GM19035 (cell line): ENCODE data around the gene ARHGEF33.

Source experiments
- ATAC-seq: cut with Tn5 transposase; IDR thresholded peaks from one replicate; pipeline ENCODE4 v1.9.1; 2021; ENCODE audit not compliant: unreplicated experiment

ARHGEF33 gene

DNA sequence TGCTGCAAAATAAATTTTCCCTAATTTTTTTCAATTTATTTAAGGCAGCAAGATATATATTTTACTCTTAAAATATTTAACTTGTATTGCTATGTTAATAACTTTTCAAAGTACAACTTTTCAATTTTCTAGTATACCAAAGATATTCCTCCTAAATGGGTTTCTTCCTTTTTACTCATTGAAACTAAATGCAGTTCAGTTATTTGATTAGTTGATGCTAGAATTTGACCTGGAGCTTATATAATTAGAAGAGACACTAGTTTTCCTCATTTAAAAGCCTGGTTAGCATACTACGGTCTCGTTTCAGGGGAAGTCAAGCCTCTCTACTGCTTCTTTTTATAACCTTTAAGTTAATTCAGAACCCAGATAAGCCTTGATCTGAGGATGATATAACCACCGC is at the start of gene ARHGEF33:
ARHGEF33 (plus strand) TSS at position 301 of the 400 bp plus-strand sequence. CDS start 29,573 bp downstream, outside the sequence.
- ATAC-seq: no peak

DNA sequence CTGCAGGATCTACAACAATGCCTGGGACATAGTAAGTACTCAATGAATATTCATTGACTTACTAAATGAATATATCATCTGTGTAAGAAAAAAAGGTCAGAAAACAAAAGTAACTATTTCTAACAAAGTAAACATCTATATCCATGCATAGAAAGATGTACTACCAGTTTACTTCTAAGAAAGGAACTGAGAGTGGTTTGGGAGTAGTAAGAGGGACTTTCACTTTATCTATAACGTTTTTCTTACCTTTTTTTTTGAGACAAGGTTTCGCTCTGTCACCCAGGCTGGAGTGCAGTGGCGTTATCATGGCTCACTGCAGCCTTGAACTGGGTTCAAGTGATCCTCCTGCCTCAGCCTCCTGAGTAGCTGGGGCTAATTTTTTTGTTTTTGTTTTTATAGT is 39.6 kb upstream of the ARHGEF33 start:
- no peak for ATAC-seq

DNA sequence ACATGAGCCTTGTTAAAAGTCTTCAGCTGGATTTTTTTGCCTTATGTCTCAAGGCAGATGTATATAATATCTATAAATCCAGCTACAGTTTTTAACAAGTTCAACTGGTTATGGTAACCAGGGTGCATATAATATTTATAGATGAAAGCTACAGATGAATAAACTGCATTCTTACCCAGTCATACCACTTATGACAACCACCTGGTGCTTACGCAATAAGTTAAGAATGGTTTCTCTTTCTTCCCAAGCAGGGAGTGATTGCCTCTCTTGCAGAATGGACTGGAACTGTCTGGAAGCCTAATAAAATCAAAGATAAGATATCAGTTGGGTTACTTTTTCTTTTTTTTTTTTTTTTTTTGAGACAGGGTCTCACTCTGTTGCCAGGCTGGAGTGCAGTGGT is 33.5 kb upstream of the ARHGEF33 start:
- ATAC-seq: no peak

DNA sequence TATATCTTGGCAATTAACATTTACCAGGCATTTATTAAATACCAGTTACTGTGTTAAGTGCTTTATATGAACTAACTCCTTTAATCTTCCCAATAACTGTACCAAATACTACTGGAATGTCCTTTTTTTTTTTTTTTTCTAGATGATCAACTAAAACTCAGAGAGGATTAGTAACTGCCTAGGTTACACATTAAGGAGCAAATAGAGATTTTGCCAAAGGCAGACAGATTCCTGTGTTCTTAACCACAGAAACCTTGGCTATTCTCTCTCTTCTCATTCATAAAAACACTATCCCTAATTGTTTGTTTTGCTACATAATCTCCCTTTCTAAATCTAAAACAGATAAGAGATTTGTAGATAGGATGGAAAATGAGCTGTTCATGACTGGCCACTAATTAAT is 27.2 kb upstream of the ARHGEF33 start:
- ATAC-seq: no peak

DNA sequence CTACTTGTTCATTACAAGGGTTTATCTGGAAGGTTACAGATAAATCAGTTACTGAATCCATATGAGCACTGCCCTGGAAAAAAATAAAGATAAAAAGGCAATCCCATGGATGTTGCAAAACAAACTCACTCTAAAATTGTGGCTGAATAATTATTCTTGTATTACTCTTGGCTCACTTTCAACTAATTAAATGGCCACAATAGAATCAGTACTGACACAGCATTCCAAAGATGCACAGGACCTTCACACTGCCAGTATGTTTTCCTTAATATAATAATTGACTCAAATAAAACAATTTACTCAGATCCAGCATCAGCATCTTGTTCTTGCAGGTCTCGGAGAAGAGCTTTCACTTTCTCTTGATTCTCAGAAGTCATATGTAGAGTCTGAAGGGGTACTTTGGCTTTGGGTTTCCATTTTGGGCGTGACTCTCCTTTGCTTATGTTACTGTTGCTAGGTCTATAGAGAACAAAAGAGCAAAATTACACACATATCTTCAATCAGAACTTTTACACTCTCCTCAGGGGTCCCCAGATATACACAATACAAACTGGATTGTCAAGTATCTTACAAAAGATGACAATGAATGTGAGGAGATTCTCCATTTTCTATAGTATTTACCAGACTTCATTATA is 26.5 kb upstream of the ARHGEF33 start:
- ATAC-seq: no peak

DNA sequence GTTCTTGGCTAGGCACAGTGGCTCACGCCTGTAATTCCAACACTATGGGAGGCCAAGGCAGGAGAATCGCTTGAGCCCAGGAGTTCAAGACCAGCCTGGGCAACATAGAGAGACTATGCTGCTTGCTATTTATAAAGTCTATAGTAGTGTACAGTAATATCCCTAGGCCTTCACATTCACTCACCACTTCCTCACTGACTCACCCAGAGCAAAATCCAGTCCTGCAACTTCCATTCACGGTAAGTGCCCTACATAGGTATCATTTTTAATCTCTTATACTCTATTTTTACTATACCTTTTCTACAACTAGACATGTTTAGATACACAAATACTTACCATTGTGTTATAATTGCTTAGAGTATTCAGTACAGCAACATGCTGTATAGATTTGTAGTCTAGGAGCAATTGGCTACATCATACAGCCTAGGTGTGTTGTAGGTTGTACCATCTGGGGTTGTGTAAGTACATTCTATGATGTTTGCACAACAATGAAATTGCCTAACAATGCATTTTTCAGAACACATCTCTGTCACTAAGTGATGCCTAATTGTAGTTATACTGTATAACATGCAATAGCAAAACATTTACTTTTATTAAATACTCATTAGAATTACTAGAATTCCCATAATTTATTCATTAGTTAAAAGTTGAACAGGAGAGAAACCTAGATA is 22.8 kb upstream of the ARHGEF33 start:
- ATAC-seq: no peak

DNA sequence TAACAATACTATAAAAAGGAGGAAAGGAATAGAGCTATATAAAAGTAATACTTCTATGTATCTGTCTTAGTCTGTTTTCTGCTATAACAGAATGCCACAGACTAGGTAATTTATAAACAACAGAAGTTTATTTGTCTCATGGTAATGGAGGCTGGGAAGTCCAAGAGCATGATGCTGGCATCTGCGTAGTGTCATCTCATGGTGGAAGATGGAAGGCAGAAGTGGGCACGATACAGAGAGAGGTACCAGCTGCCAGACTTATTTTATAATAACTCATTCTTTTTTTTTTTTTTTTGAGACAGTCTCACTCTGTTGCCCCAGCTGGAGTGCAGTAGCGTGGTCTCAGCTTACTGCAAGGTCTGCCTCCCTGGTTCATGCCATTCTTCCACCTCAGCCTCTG is 18.2 kb upstream of the ARHGEF33 start:
- no peak for ATAC-seq

DNA sequence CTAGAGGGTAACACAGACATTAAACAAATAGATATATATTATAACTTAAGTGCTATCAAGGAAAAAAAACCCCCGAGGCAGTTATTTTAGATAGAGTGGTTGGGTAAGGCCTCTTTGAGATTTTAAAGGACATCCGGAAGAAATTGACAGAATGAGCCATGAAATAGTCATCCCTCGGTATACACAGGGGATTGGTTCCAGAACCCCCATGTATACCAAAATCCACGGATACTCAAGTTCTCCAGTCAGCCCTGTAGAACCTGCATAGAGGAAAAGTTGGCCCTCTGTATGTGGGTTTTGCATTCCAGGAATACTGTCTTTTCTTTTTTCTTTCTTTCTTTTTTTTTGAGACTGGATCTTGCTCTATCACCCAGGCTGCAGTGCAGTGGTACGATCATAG is 15.9 kb upstream of the ARHGEF33 start:
- no peak for ATAC-seq

DNA sequence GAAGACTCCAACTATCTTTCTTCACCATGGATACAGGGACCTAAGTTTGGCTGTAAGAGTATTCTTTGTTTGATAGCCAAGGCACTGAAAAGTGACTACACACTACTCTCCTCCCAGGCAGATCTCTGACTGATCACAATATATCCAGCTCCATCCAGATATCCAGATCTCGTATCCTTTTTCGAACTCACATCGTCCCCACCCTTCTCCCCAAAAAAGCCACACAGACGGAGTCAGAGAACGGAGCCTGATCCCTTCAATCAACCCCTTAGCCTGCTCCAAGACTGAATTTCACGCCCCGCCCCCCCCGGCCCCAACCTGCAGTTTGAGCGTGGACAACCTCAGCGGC is 14.5 kb upstream of the ARHGEF33 start:
- peak; percentile 3 for ATAC-seq

DNA sequence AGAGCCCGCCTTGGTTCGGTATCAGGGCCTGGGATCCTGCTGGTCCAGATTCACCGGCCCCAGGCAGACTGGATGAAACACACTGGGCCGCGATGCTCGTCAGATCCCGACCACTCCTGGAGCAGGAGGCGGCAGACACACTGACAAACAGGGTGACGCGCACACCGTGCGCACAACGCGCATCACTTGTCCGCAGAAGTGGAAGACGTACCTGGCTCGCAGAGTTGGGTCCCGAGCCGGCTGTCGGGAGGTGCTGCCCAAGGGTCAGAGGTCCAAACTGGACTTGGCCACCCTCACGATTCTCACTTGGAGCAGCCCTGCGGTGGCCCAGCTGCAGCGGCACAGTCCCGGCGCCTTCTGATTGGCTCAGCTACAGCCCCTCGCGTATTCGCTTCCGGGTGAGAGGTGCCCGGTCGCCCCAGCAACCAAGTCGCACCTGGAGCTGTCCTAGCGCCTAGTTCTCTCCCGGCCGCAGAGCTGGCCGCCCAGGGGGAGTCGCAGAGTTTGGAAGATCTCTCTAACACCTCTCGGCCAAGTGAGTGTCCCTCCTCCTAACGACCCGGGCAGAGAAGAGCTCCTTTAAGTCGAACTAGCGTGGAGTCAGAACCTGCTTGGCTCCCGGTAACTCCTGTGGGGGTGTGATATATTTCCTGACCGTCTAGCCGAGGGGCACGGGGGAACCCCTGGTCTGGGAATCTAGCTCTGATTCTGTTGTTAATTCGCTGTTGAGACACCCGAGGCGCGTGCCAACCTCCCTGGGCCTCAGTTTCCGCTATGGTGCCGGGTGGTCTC is 13.9 kb upstream of the ARHGEF33 start, which contains the start of the genes DHX57 and MORN2:
DHX57 (minus strand) TSS at position 359 of the 792 bp plus-strand sequence. CDS start 7,529 bp downstream, outside the sequence.
MORN2 (plus strand) TSS at position 401 of the 792 bp plus-strand sequence.
- peak; percentile 100 for ATAC-seq

DNA sequence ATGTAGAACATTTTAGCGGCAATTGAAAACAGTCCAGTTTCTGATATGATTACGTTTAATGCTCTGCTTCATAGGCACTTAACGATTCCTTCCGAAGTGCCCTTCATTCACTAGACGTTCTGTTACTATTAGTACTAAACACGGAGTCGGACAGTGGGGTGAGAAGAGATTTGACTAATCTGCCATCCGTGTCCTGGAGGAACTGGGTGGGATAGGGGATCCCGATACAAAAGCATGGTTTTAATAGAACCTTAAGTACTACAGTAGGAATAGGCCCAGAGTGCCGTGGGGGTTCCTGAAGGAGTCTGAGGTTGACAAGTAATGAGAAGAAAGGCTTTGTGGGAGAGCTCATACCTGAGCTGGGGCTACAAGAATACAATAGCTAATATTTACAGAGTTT is 13.3 kb upstream of the ARHGEF33 start:
- no peak for ATAC-seq

DNA sequence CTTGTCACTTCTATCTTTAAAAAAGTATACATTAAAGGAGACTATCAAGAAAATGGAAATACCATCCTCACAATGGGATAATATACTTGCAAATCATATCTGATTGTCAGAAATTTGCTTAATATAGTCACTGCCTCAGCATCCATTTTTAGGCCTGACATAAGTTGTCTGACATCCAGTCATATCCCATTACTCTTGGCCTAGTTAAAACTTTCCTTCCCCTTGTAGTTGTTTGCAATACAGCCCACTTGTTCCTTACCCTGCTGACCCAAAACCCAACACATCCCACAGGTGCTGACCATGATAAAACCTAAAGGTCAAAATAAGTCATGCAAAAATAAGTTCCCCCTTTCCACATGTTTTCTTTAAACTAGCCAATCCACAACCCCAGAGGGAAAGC is 3.6 kb upstream of the ARHGEF33 start:
- ATAC-seq: no peak

DNA sequence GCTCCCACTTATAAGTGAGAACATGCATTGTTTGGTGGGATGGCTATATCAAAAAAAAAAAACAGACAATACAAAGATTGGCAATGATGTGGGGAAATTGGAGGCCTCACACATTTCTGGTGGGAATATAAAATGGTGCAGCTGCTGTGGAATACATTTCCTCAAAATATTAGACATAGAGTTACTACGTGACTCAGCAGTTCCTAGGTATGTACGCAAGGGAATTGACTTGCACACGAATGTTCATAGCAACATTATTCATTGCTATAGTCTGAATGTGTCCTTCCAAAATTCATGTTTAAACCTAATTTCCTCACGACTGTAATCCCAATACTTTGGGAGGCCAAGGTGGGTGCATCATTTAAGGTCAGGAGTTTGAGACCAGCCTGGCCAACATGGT is 2.3 kb upstream of the ARHGEF33 start:
- no peak for ATAC-seq

DNA sequence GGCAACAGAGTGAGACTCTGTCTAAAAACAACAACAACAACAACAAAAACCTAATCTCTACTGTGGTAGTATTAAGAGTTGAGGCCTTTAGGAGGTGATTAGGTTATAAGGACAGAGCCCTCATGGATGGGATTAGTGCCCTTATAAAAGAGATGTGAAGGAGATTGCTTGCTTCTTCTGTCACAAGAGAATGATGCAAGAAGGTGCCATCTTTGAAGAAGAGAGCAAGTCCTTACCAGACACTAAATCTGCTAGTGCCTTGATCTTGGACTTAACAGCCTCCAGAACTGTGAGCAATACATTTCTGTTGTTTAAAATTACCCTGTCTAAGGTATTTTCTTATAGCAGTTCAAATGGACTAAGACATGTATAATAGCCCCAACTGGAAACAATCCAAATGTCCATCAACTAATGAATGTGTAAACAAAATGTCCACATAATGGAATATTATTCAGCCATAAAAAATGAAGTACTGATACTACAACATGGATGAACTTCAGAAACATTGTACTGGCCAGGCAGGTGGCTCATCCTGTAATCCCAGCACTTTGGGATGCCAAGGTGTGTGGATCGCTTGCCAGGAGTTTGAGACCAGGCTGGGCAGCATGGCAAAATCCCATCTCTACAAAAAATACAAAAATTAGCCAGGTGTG is 1.6 kb upstream of the ARHGEF33 start:
- no peak for ATAC-seq

DNA sequence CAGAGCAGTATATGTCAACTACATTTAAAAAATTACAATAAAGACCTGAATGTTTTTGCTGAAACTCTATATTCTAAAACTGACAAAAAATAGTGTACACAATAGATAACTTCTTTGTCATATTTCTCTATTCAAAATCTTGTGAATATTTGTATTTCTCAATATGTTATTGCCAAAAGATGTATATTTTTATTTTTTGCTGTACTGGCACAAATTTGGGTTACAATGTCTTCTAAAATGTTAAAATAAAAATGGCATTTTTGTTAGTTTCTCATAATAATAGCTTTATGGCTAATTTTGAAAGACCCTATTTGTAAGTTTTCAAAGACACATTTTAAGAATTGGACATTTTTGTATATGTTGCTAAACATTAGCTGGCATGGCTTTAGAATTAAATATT is 630 bp upstream of the ARHGEF33 start:
- ATAC-seq: no peak

DNA sequence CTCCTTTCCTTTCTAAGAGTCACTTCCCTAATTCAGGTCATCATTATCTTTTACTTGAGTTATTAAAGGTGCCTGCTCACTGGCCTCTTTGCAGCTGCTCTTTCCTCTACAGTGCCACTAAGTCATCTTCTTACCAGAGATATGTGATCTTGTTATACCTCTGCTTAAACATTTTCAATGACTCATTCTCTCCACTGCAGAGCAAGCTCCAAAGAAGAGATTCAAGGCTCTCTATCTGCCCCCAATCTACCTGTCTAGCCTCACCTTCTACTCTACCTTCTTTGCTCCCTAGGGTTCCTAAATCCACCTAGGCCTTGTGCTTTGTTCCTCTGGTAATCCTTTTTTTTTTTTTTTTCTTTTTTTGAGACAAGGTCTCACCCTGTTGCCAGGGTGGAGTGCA is 3.1 kb downstream of the ARHGEF33 start:
- ATAC-seq: no peak

DNA sequence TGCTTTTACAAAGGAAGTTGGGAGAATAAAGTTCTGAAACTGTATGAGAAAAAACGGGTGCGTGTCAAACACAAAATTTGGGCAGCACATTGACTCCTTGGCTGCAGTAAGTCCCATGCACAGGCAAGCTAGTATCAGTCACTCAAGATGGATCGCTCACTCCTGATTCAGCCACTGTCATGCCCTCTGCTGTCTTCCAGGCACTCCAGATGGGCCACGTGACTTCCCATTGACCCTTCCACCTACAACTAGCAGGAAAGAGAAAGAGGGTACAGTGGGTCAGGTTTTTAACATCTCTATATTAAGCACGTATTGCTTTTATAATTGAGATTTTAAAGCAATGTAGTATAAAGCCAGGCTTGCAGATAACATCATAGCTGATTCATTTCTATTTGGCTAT is 8.6 kb downstream of the ARHGEF33 start:
- no peak for ATAC-seq

DNA sequence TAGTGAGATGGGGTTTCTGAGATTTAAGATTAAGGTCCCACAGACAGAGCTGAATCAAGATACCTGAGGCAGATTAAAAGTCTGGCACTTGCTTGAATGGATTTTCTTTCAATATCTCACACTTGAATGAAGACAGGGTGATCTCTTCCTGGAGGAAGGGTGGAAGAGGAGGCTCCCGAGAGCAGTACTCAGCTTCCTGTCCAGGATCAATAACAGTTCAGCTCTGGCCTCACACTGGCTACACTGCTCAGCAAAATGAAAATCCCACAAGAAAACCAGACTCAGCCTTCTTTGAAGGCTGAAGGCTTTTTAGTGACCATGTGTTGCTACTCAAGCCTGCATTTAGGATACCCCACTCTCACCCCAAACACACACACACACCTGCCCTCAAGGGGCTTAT is 11.1 kb downstream of the ARHGEF33 start:
- no peak for ATAC-seq

DNA sequence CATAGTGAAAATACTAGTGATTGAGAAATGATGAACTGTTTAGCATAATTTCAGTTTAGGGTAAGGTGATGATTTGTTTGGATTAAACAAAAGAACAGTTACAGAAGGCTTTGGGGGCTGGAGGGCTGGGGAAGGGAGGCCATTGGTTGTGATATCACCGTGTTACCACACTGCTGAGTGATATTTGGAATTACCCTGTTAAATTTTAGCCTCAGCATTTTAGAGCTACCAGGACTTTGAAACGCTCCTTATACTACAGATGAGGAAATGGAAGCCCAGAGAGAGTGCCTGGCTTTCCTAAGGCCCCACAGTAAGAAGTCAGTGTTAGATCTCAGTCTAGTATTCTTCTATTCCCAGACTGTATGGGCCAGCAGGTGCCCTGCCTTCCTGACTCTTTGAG is 15.6 kb downstream of the ARHGEF33 start:
- no peak for ATAC-seq

DNA sequence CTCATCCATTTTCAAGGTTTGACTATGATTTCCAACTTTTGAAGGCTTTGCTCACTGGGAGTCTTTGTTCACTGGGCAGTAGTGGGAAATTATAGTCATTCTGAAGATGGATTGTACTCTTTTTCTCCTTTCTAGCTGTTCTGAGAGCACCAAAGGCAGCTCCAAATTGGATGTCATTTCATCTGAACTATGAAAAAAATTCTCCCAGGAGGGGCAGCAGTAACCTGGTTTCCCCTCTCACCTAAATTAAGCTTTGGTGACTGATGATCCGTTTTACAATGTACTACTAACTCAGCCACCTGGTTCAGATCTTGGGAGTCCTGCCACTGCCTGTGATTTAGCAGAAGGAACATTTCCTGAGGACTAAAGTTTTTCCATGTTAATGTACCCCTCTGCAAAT is 17.6 kb downstream of the ARHGEF33 start:
- ATAC-seq: no peak

DNA sequence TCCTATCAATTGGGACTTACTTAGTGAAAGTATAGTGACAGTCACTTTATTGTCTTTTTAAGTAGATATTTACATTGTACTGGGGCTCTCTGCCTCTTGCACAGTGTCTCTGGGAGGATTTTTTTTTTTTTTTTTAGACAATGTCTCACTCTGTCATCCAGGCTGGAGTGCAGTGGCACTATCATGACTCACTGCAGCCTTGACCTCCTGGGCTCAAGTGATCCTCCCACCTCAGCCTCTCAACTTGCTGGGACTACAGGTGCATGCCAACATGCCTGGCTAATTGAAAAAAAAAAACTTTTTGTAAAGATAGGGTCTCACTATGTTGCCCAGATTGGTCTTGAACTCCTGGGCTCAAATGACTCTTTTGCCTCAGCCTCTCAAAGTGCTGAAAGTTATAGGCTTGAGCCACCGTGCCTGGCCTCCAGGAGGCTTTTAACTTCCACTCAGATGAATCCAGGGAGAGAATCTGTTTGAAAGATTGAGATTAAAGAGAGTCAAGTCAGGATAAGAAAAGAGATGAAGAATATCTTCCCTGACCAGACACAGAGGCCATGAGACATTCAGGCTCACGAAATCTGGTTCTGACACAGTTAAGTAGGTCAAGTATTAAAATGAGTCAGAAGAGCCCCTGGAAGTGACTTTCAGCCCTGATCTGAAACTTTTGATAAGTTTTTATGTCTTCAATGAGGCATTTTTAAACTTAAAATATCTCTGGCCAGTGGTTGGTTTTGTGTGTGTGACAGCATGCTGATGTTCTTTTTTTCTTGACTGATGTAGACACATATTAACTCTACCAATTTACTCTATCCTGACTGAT is 18.3 kb downstream of the ARHGEF33 start:
- ATAC-seq: peak; percentile 94
